ENCODE results near the gene ETV4.

Gene ETV4

GRCh38 chr17:43540821-43541674, 5.1 kb downstream of the ETV4 start:
- H3K9ac ChIP-seq (ENCODE audit: low read length) = no peak overlapping the region
- TF ChIP-seq CTCF (IDR thresholded peaks at IDR 0.05; ENCODE audit: insufficient read depth, low read length, poor library complexity, severe bottlenecking) (no peak), EZH2phosphoT487 (conservative IDR thresholded peaks at IDR 0.05; ENCODE audit: low read length) (no peak)
- H4K20me1 ChIP-seq (ENCODE audit: low read depth, low read length) = no peaks in the 10 kb centered on the region
- H3K9me2 ChIP-seq (replicated peaks; ENCODE audit: insufficient read depth, low read length) = no peaks in the 10 kb centered on the region
- no peaks in the 10 kb centered on the region for H3K36me3 ChIP-seq (ENCODE audit: low read length)
- no peak overlapping the region for H3K27ac ChIP-seq (ENCODE audit: low read depth, low read length)
- H3K4me2 ChIP-seq (ENCODE audit: low read depth, low read length, poor library complexity, severe bottlenecking) = no peak overlapping the region
- H3K27me3 ChIP-seq (ENCODE audit: low read length) = no peaks in the 10 kb centered on the region
- H3K4me3 ChIP-seq (ENCODE audit: insufficient read depth, low read length, poor library complexity, severe bottlenecking) = no peak overlapping the region
- H3F3A ChIP-seq (ENCODE audit: insufficient read depth) = no peaks in the 10 kb centered on the region
- no peaks in the 10 kb centered on the region for H3K79me2 ChIP-seq (ENCODE audit: insufficient read depth, low read length)
- no peak overlapping the region for H2AFZ ChIP-seq (ENCODE audit: low read depth, low read length, severe bottlenecking)
- H3K9me3 ChIP-seq (ENCODE audit: insufficient read depth, low read length) = no peaks in the 10 kb centered on the region

- H3K9me3 ChIP-seq (ENCODE audit: insufficient read depth, low read length) = no peaks in the 10 kb centered on the region
- H3K27me3 ChIP-seq (ENCODE audit: low read length) = no peaks in the 10 kb centered on the region
- H3F3A ChIP-seq (ENCODE audit: insufficient read depth) = no peaks in the 10 kb centered on the region
- no peaks in the 10 kb centered on the region for H3K36me3 ChIP-seq (ENCODE audit: low read length)
- H4K20me1 ChIP-seq (ENCODE audit: low read depth, low read length) = no peaks in the 10 kb centered on the region
- no peaks in the 10 kb centered on the region for H3K79me2 ChIP-seq (ENCODE audit: insufficient read depth, low read length)
- H3K4me2 ChIP-seq (ENCODE audit: low read depth, low read length, poor library complexity, severe bottlenecking) = no peak overlapping the region
- no peak overlapping the region for H3K9ac ChIP-seq (ENCODE audit: low read length)
- no peaks in the 10 kb centered on the region for H3K9me2 ChIP-seq (replicated peaks; ENCODE audit: insufficient read depth, low read length)
- H3K4me3 ChIP-seq (ENCODE audit: insufficient read depth, low read length, poor library complexity, severe bottlenecking) = no peak overlapping the region
- H2AFZ ChIP-seq (ENCODE audit: low read depth, low read length, severe bottlenecking) = no peak overlapping the region
- no peak for TF ChIP-seq CTCF (IDR thresholded peaks at IDR 0.05; ENCODE audit: insufficient read depth, low read length, poor library complexity, severe bottlenecking)
- no peak for TF ChIP-seq EZH2phosphoT487 (conservative IDR thresholded peaks at IDR 0.05; ENCODE audit: low read length)
- no peak overlapping the region for H3K27ac ChIP-seq (ENCODE audit: low read depth, low read length)
Measured at GRCh38 chr17:43536236-43536992, 9.7 kb downstream of the ETV4 start.

GRCh38 chr17:43534909-43535308, 11.2 kb downstream of the ETV4 start:
- no peaks in the 10 kb centered on the region for H3K9me2 ChIP-seq (replicated peaks; ENCODE audit: insufficient read depth, low read length)
- H4K20me1 ChIP-seq (ENCODE audit: low read depth, low read length) = no peaks in the 10 kb centered on the region
- no peaks in the 10 kb centered on the region for H3F3A ChIP-seq (ENCODE audit: insufficient read depth)
- no peak overlapping the region for H3K27ac ChIP-seq (ENCODE audit: low read depth, low read length)
- no peaks in the 10 kb centered on the region for H3K36me3 ChIP-seq (ENCODE audit: low read length)
- H3K27me3 ChIP-seq (ENCODE audit: low read length) = no peaks in the 10 kb centered on the region
- no peak overlapping the region for H3K4me3 ChIP-seq (ENCODE audit: insufficient read depth, low read length, poor library complexity, severe bottlenecking)
- no peaks in the 10 kb centered on the region for H3K9me3 ChIP-seq (ENCODE audit: insufficient read depth, low read length)
- no peak overlapping the region for H2AFZ ChIP-seq (ENCODE audit: low read depth, low read length, severe bottlenecking)
- no peak overlapping the region for H3K9ac ChIP-seq (ENCODE audit: low read length)
- TF ChIP-seq EZH2phosphoT487 (conservative IDR thresholded peaks at IDR 0.05; ENCODE audit: low read length) = no peak
- no peak for TF ChIP-seq CTCF (IDR thresholded peaks at IDR 0.05; ENCODE audit: insufficient read depth, low read length, poor library complexity, severe bottlenecking)
- no peak overlapping the region for H3K4me2 ChIP-seq (ENCODE audit: low read depth, low read length, poor library complexity, severe bottlenecking)
- no peaks in the 10 kb centered on the region for H3K79me2 ChIP-seq (ENCODE audit: insufficient read depth, low read length)

All from SU-DHL-6 (cell line).